ENCODE measurements around the gene PRKX.
"Not testable (repeated sequence)": the region's sequence is repeated elsewhere in the genome, so short reads cannot be mapped to it uniquely, and the experiment has no call there.

- not testable (repeated sequence) for TF ChIP-seq CTCF (IDR thresholded peaks at IDR 0.05; ENCODE audit: low read length); EZH2 (IDR thresholded peaks at IDR 0.05; ENCODE audit: borderline replicate concordance, low read length)
Measured at GRCh38 chrX:3639858-3640631, 73.4 kb downstream of the PRKX start.
